Spinal cord (tissue), 10 donors: ENCODE data around the gene NEK9. TPM values are rescaled to one million over a fixed set of nuclear protein-coding genes. Genes with fewer than 3 reads are reported as not detected.
"Not testable (repeated sequence)": the region's sequence is repeated elsewhere in the genome, so short reads cannot be mapped to it uniquely, and the experiment has no call there.

Source experiments
- DNase-seq, 6 donors: peaks; one replicate each; pipeline versions ENCODE4 v3.0.0 to v3.0.0-alpha.2; 2013 to 2015; ENCODE audit warnings: low spot score in 6 of 6, low read depth in 4 of 6
- H3K27ac ChIP-seq: one replicate; pipeline ENCODE4 v1.5.1; 2013; ENCODE audit warnings: low read depth, low read length, control low read depth
- H3K27me3 ChIP-seq: one replicate; pipeline ENCODE4 v1.6.1; 2013; ENCODE audit warnings: low read length; ENCODE audit not compliant: control insufficient read depth, insufficient read depth
- H3K36me3 ChIP-seq: one replicate; pipeline ENCODE4 v1.6.1; 2013; ENCODE audit warnings: low read length; ENCODE audit not compliant: control insufficient read depth, insufficient read depth
- H3K4me1 ChIP-seq: one replicate; pipeline ENCODE4 v1.6.1; 2013; ENCODE audit warnings: low read length; ENCODE audit not compliant: control insufficient read depth, insufficient read depth
- H3K4me3 ChIP-seq: one replicate; pipeline ENCODE4 v1.5.1; 2013; ENCODE audit warnings: low read depth, low read length, control low read depth
- H3K9me3 ChIP-seq: one replicate; pipeline ENCODE4 v1.6.1; 2013; ENCODE audit warnings: low read length; ENCODE audit not compliant: control insufficient read depth, insufficient read depth
- WGBS: methylation state at CpG from one replicate; pipeline ENCODE4 v1.1.5; 2013; ENCODE audit warnings: missing lambda C conversion rate; ENCODE audit not compliant: insufficient coverage; 5-methylcytosine and 5-hydroxymethylcytosine counted together
- polyA plus RNA-seq, 2 donors: library from polyadenylated mRNA; unstranded; fragments of 120-200 nt; gene quantifications; one replicate each; pipeline ENCODE4 v1.2.1, GENCODE V29; 2013; ENCODE audit not compliant: insufficient read length in 2 of 2
- total RNA-seq, 2 donors: library from RNA; depleted of rRNA in 1 of 2; stranded (reverse); fragments of 120-200 nt in 1 of 2; fragments of >200 nt in 1 of 2; gene quantifications; one replicate each; pipeline versions ENCODE4 v1.2.3 to v1.2.4, GENCODE V29; 2013 to 2014
- donor health status: healthy.

The NEK9 gene
- total and polyA plus RNA-seq, 4 donors: 42.9 to 89.9 (median 54.6) TPM

DNA sequence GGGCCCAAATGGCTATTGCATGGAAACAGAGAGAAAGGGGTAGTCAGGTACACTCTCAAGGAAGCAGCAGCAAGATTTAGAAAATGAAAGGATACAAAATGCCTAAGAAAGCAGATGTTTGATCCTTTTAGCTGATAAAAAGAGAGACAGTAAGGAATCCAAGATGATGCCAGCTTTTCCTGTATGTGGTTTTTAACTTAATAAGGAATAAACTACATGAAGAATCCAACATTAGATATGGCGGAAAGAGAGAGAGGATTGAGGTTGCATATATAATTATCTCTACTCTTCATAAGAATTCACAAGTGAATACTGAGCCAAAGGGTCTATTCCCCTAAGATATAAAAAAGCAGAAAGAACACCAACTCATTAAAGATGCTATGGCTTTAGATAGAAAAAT, 38.0 kb upstream of the NEK9 start:
- DNase-seq: no peak
- no peak overlapping the region for H3K4me3 ChIP-seq
- peak overlapping the region; percentile 89 for H3K27ac ChIP-seq
- H3K36me3 ChIP-seq: peaks cover 3% of the 10 kb centered on the region
- no peaks in the 10 kb centered on the region for H3K9me3 ChIP-seq
- H3K4me1 ChIP-seq: peaks cover 15% of the 10 kb centered on the region
- WGBS: no CpG with 5 or more reads among the region's 1 CpG
- no peaks in the 10 kb centered on the region for H3K27me3 ChIP-seq

GRCh38 chr14:75163677-75164076, 36.8 kb upstream of the NEK9 start:
- H3K27me3 ChIP-seq: no peaks in the 10 kb centered on the region
- WGBS: no CpG with 5 or more reads among the region's 2 CpGs
- H3K4me1 ChIP-seq: peaks cover 15% of the 10 kb centered on the region
- H3K27ac ChIP-seq: no peak overlapping the region
- H3K36me3 ChIP-seq: no peaks in the 10 kb centered on the region
- H3K9me3 ChIP-seq: no peaks in the 10 kb centered on the region
- DNase-seq: no peak
- H3K4me3 ChIP-seq: no peak overlapping the region

DNA sequence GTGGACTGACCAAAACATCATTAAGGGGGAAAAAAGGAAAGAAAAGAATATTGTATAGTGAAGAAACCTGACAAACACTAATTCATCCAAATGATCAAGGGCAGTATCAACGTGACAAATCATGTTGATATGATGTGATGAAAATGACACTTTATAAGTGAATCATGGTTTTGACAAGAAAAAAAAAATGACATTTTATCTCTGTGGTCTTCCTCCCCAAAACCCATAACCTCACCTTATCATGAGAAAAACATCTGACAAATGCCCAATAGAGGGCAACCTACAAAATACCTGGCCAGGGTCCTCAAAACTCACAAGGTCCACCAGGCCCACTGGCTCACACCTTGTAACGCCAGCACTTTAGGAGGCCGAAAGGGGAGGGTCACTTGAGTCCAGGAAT, 35.8 kb upstream of the NEK9 start:
- H3K27me3 ChIP-seq: no peaks in the 10 kb centered on the region
- no peak overlapping the region for H3K4me3 ChIP-seq
- H3K36me3 ChIP-seq: no peaks in the 10 kb centered on the region
- H3K27ac ChIP-seq: no peak overlapping the region
- 83% methylated on average over 1 of the region's 3 CpGs for WGBS
- no peaks in the 10 kb centered on the region for H3K9me3 ChIP-seq
- H3K4me1 ChIP-seq: peaks cover 17% of the 10 kb centered on the region
- DNase-seq: no peak

GRCh38 chr14:75158843-75159614, 32.2 kb upstream of the NEK9 start:
- Histone ChIP-seq H3K36me3 (no peaks in the 10 kb centered on the region), H3K27ac (no peak overlapping the region), H3K4me3 (no peak overlapping the region), H3K4me1 (peaks cover 3% of the 10 kb centered on the region), H3K27me3 (no peaks in the 10 kb centered on the region), H3K9me3 (no peaks in the 10 kb centered on the region)
- no CpG with 5 or more reads among the region's 6 CpGs for WGBS
- no peak for DNase-seq

- H3K4me1 ChIP-seq: peaks cover 3% of the 10 kb centered on the region
- no peak for DNase-seq
- no peak overlapping the region for H3K27ac ChIP-seq
- no peaks in the 10 kb centered on the region for H3K9me3 ChIP-seq
- H3K27me3 ChIP-seq: no peaks in the 10 kb centered on the region
- H3K36me3 ChIP-seq: no peaks in the 10 kb centered on the region
- no CpG with 5 or more reads among the region's 3 CpGs for WGBS
- H3K4me3 ChIP-seq: no peak overlapping the region
Observed at GRCh38 chr14:75156901-75157300, 30.1 kb upstream of the NEK9 start.

GRCh38 chr14:75156111-75156510, 29.3 kb upstream of the NEK9 start:
- no CpG with 5 or more reads among the region's 1 CpG for WGBS

GRCh38 chr14:75155169-75155568, 28.3 kb upstream of the NEK9 start:
- Histone ChIP-seq H3K4me1 (peaks cover 3% of the 10 kb centered on the region), H3K27me3 (no peaks in the 10 kb centered on the region), H3K9me3 (no peaks in the 10 kb centered on the region), H3K4me3 (no peak overlapping the region), H3K36me3 (peaks cover 3% of the 10 kb centered on the region), H3K27ac (no peak overlapping the region)
- WGBS: no CpG with 5 or more reads among the region's 3 CpGs
- DNase-seq: no peak

More at GRCh38 chr14:75156111-75156510, 29.3 kb upstream of the NEK9 start:
- peaks cover 3% of the 10 kb centered on the region for H3K36me3 ChIP-seq
- no peak overlapping the region for H3K27ac ChIP-seq
- DNase-seq: no peak
- H3K27me3 ChIP-seq: no peaks in the 10 kb centered on the region
- peaks cover 3% of the 10 kb centered on the region for H3K4me1 ChIP-seq
- H3K9me3 ChIP-seq: no peaks in the 10 kb centered on the region
- H3K4me3 ChIP-seq: no peak overlapping the region

DNA sequence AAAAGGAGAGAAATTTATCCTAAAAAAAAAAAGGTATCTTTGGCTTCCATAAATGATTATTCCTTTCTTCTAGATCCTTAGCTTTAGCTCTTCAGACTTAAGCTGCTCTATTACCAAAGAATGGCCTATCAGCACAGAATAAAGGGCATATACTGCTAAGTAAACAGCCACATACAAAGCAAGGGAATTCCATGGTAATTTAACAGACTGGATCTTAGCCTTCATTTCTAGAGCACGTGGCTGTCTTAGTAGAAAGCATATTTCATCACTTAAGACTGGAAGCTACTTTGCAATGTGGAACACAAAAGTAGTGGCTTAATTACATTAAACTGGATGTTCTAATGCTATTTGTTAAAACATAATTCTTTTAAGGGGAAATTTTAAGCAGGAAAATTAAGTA, 26.4 kb upstream of the NEK9 start:
- Histone ChIP-seq H3K27me3 (no peaks in the 10 kb centered on the region), H3K9me3 (no peaks in the 10 kb centered on the region), H3K4me3 (no peak overlapping the region), H3K36me3 (peaks cover 3% of the 10 kb centered on the region), H3K27ac (no peak overlapping the region), H3K4me1 (peaks cover 10% of the 10 kb centered on the region)
- no CpG with 5 or more reads among the region's 1 CpG for WGBS
- no peak for DNase-seq

DNA sequence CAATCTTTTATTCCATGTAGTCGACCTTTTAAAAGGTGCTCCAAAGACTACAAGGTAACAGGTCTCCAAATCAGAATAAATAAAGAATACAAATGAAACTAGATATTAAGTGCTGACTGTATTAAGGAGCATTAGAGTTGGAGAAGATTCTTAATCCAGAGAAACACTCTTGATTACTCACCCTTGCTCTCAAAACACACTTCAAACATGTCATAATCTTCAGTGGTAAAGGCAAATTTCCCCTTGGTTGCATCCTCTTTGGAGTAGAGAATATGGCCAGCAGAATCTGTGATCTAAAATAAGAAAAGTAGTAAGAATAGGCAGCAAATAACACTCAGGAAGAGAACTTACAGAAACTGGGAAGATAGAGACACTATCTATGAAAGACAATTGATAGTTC, 25.0 kb upstream of the NEK9 start:
- Histone ChIP-seq H3K27ac (no peak overlapping the region), H3K4me1 (peaks cover 16% of the 10 kb centered on the region)
- WGBS: no CpG with 5 or more reads among the region's 1 CpG

GRCh38 chr14:75150637-75151036, 23.8 kb upstream of the NEK9 start:
- Histone ChIP-seq H3K27ac (peak overlapping the region; percentile 53), H3K4me1 (peaks cover 16% of the 10 kb centered on the region)
- H3K4me3 ChIP-seq, H3K9me3 ChIP-seq, H3K36me3 ChIP-seq, DNase-seq, H3K27me3 ChIP-seq: not testable (repeated sequence)
- WGBS: 69% methylated on average over 3 of the region's 6 CpGs

More for the DNA sequence above, 25.0 kb upstream of the NEK9 start:
- peaks cover 9% of the 10 kb centered on the region for H3K36me3 ChIP-seq
- DNase-seq: no peak
- no peak overlapping the region for H3K4me3 ChIP-seq
- no peaks in the 10 kb centered on the region for H3K9me3 ChIP-seq
- H3K27me3 ChIP-seq: no peaks in the 10 kb centered on the region
